ENCODE measurements around the gene RBM4B. TPM values are rescaled to one million over a fixed set of nuclear protein-coding genes. Genes with fewer than 3 reads are reported as not detected.
A peak's percentile ranks its signal among the peaks of the same experiment; 100 is the strongest.

The RBM4B gene
- total and polyA plus RNA-seq, 4 donors: 45.1 to 89.0 (median 65.4) TPM

GRCh38 chr11:66676931-66677598 is 622 bp downstream of the RBM4B start:
- WGBS (ENCODE audit: insufficient coverage): 0% methylated on average over 14 of the region's 27 CpGs
- H3K36me3 ChIP-seq (ENCODE audit: control insufficient read depth, insufficient read depth, low read length): peaks cover 7% of the 10 kb centered on the region

DNA sequence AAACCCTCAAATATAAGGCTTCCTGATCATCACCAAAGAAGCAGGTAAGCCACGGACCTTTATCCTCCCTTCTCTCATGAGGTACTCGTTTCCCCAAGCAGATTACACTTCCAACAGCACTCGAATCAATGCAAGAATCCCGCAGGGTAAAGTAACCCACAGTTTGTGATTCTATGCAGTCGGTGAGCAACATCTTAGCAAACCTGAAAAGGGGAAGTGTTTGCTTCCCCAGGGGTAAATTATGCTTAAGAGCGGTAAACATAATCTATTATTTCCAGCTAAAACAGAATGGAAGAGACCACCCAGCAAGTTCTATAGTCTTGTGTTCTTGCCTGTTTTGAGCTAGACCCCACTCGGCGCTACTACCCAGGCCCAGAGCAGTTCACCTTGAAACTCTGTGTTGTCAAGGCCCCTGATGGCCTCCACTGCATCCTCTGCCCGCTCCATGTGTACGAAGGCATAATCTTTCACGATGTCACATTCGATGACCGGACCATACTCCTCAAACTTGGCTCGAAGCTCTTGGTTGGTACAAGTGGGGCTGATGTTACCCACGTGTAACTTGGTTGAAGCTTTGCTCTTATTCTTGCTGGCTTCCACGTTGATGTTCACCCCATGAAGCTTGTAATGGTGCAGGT is 1.3 kb downstream of the RBM4B start:
- H3K27me3 ChIP-seq (ENCODE audit: control insufficient read depth, insufficient read depth, low read length): no peaks in the 10 kb centered on the region
- DNase-seq (ENCODE audit: low read depth in 4 of 6, low spot score in 6 of 6): peak in 2 of 6 donors; percentile 10 to 32
- peak overlapping the region; percentile 87 for H3K4me3 ChIP-seq (ENCODE audit: low read depth, low read length)
- H3K27ac ChIP-seq (ENCODE audit: low read depth, low read length): no peak overlapping the region
- peaks cover 10% of the 10 kb centered on the region for H3K36me3 ChIP-seq (ENCODE audit: control insufficient read depth, insufficient read depth, low read length)
- no peaks in the 10 kb centered on the region for H3K9me3 ChIP-seq (ENCODE audit: control insufficient read depth, insufficient read depth, low read length)
- H3K4me1 ChIP-seq (ENCODE audit: control insufficient read depth, insufficient read depth, low read length): peaks cover 45% of the 10 kb centered on the region
- 57% methylated on average over 4 of the region's 16 CpGs for WGBS (ENCODE audit: insufficient coverage)

More at GRCh38 chr11:66676931-66677598, 622 bp downstream of the RBM4B start:
- H3K4me3 ChIP-seq (ENCODE audit: low read depth, low read length): peak overlapping the region; percentile 87
- peak in 2 of 6 donors; percentile 9 to 33 for DNase-seq (ENCODE audit: low read depth in 4 of 6, low spot score in 6 of 6)
- peaks cover 39% of the 10 kb centered on the region for H3K4me1 ChIP-seq (ENCODE audit: control insufficient read depth, insufficient read depth, low read length)
- no peaks in the 10 kb centered on the region for H3K9me3 ChIP-seq (ENCODE audit: control insufficient read depth, insufficient read depth, low read length)
- H3K27ac ChIP-seq (ENCODE audit: low read depth, low read length): peak overlapping the region; percentile 97
- no peaks in the 10 kb centered on the region for H3K27me3 ChIP-seq (ENCODE audit: control insufficient read depth, insufficient read depth, low read length)

DNA sequence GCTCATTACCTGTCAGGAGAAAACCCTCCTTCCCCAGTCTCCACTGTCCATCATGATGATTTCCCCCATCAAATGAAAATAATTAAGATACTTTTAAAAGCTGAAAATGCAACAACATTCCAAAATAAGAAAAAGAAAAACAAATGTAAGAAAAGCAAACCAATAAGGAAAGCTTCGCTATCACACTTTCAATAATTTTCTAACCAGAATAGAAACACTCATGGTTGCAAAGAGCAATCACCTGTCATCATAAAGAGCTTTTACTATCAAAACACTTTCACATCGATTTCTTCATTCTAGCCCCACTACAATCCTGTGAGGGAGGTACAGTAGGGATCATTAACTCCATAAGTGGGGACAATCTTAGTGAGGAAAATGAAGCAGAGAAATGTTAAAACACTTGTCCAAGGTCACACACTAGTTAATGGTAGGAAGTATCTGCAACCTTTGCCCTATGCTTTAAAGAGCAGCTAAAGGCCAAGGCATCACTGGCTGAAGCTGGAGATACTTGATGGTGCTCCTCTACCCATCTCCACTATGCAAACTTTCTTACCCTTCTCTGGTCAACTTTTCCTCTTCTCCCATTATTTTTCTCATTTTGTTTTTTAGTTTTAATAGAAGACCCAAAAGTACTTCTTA is 2.6 kb downstream of the RBM4B start:
- Histone ChIP-seq H3K4me1 (ENCODE audit: control insufficient read depth, insufficient read depth, low read length) (peaks cover 45% of the 10 kb centered on the region), H3K9me3 (ENCODE audit: control insufficient read depth, insufficient read depth, low read length) (no peaks in the 10 kb centered on the region), H3K27ac (ENCODE audit: low read depth, low read length) (no peak overlapping the region), H3K27me3 (ENCODE audit: control insufficient read depth, insufficient read depth, low read length) (no peaks in the 10 kb centered on the region), H3K4me3 (ENCODE audit: low read depth, low read length) (no peak overlapping the region), H3K36me3 (ENCODE audit: control insufficient read depth, insufficient read depth, low read length) (peaks cover 10% of the 10 kb centered on the region)
- DNase-seq (ENCODE audit: low read depth in 4 of 6, low spot score in 6 of 6): no peak
- WGBS (ENCODE audit: insufficient coverage): no CpG with 5 or more reads among the region's 2 CpGs

DNA sequence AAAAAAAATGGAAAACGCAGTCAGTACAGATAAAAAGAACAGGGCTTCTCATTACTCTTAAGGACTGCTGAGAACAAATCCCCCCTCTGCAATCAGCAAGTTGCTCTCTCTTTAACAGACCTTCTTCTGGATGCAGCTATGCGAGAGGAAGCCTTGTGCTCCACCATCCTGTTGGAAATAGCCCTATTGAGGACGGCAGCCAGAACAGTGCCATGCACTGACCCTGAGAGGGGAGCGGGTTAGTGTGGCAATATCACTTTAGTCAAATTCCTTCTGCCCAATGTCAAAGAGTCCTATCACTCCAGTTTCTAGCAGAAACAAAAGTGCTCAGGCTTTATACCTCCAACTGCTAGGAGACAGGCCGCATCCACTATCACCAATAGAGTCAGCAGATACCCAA is 6.9 kb downstream of the RBM4B start:
- no peak overlapping the region for H3K27ac ChIP-seq (ENCODE audit: low read depth, low read length)
- H3K36me3 ChIP-seq (ENCODE audit: control insufficient read depth, insufficient read depth, low read length): peaks cover 21% of the 10 kb centered on the region
- no peak overlapping the region for H3K4me3 ChIP-seq (ENCODE audit: low read depth, low read length)
- H3K4me1 ChIP-seq (ENCODE audit: control insufficient read depth, insufficient read depth, low read length): peaks cover 25% of the 10 kb centered on the region
- DNase-seq (ENCODE audit: low read depth in 4 of 6, low spot score in 6 of 6): no peak
- no peaks in the 10 kb centered on the region for H3K27me3 ChIP-seq (ENCODE audit: control insufficient read depth, insufficient read depth, low read length)
- WGBS (ENCODE audit: insufficient coverage): 75% methylated on average over 2 of the region's 5 CpGs
- H3K9me3 ChIP-seq (ENCODE audit: control insufficient read depth, insufficient read depth, low read length): no peaks in the 10 kb centered on the region

GRCh38 chr11:66665369-66665768 is 12.3 kb downstream of the RBM4B start:
- H3K4me3 ChIP-seq (ENCODE audit: low read depth, low read length): no peak overlapping the region
- no peak for DNase-seq (ENCODE audit: low read depth in 4 of 6, low spot score in 6 of 6)
- H3K27ac ChIP-seq (ENCODE audit: low read depth, low read length): no peak overlapping the region
- peaks cover 38% of the 10 kb centered on the region for H3K36me3 ChIP-seq (ENCODE audit: control insufficient read depth, insufficient read depth, low read length)
- WGBS (ENCODE audit: insufficient coverage): no CpG with 5 or more reads among the region's 11 CpGs
- H3K9me3 ChIP-seq (ENCODE audit: control insufficient read depth, insufficient read depth, low read length): no peaks in the 10 kb centered on the region
- H3K4me1 ChIP-seq (ENCODE audit: control insufficient read depth, insufficient read depth, low read length): no peaks in the 10 kb centered on the region
- no peaks in the 10 kb centered on the region for H3K27me3 ChIP-seq (ENCODE audit: control insufficient read depth, insufficient read depth, low read length)

GRCh38 chr11:66663741-66664296 is 13.9 kb downstream of the RBM4B start:
- no peak overlapping the region for H3K4me3 ChIP-seq (ENCODE audit: low read depth, low read length)
- no peaks in the 10 kb centered on the region for H3K4me1 ChIP-seq (ENCODE audit: control insufficient read depth, insufficient read depth, low read length)
- no peak overlapping the region for H3K27ac ChIP-seq (ENCODE audit: low read depth, low read length)
- peaks cover 45% of the 10 kb centered on the region for H3K36me3 ChIP-seq (ENCODE audit: control insufficient read depth, insufficient read depth, low read length)
- H3K27me3 ChIP-seq (ENCODE audit: control insufficient read depth, insufficient read depth, low read length): no peaks in the 10 kb centered on the region
- no CpG with 5 or more reads among the region's 1 CpG for WGBS (ENCODE audit: insufficient coverage)
- no peaks in the 10 kb centered on the region for H3K9me3 ChIP-seq (ENCODE audit: control insufficient read depth, insufficient read depth, low read length)
- no peak for DNase-seq (ENCODE audit: low read depth in 4 of 6, low spot score in 6 of 6)

GRCh38 chr11:66659763-66660162 is 17.9 kb downstream of the RBM4B start:
- DNase-seq (ENCODE audit: low read depth in 4 of 6, low spot score in 6 of 6): no peak
- no peak overlapping the region for H3K4me3 ChIP-seq (ENCODE audit: low read depth, low read length)
- no peaks in the 10 kb centered on the region for H3K9me3 ChIP-seq (ENCODE audit: control insufficient read depth, insufficient read depth, low read length)
- peaks cover 54% of the 10 kb centered on the region for H3K36me3 ChIP-seq (ENCODE audit: control insufficient read depth, insufficient read depth, low read length)
- no peaks in the 10 kb centered on the region for H3K4me1 ChIP-seq (ENCODE audit: control insufficient read depth, insufficient read depth, low read length)
- no peak overlapping the region for H3K27ac ChIP-seq (ENCODE audit: low read depth, low read length)
- 90% methylated on average over 1 of the region's 2 CpGs for WGBS (ENCODE audit: insufficient coverage)
- H3K27me3 ChIP-seq (ENCODE audit: control insufficient read depth, insufficient read depth, low read length): no peaks in the 10 kb centered on the region

- DNase-seq (ENCODE audit: low read depth in 4 of 6, low spot score in 6 of 6): no peak
- H3K27me3 ChIP-seq (ENCODE audit: control insufficient read depth, insufficient read depth, low read length): no peaks in the 10 kb centered on the region
- H3K4me1 ChIP-seq (ENCODE audit: control insufficient read depth, insufficient read depth, low read length): no peaks in the 10 kb centered on the region
- H3K27ac ChIP-seq (ENCODE audit: low read depth, low read length): no peak overlapping the region
- no peak overlapping the region for H3K4me3 ChIP-seq (ENCODE audit: low read depth, low read length)
- no peaks in the 10 kb centered on the region for H3K9me3 ChIP-seq (ENCODE audit: control insufficient read depth, insufficient read depth, low read length)
- 83% methylated on average over 2 of the region's 6 CpGs for WGBS (ENCODE audit: insufficient coverage)
- peaks cover 67% of the 10 kb centered on the region for H3K36me3 ChIP-seq (ENCODE audit: control insufficient read depth, insufficient read depth, low read length)
Observed at GRCh38 chr11:66653123-66653522, 24.6 kb downstream of the RBM4B start.

- Histone ChIP-seq H3K36me3 (ENCODE audit: control insufficient read depth, insufficient read depth, low read length) (peaks cover 67% of the 10 kb centered on the region), H3K4me3 (ENCODE audit: low read depth, low read length) (no peak overlapping the region), H3K9me3 (ENCODE audit: control insufficient read depth, insufficient read depth, low read length) (no peaks in the 10 kb centered on the region), H3K27me3 (ENCODE audit: control insufficient read depth, insufficient read depth, low read length) (no peaks in the 10 kb centered on the region), H3K27ac (ENCODE audit: low read depth, low read length) (no peak overlapping the region), H3K4me1 (ENCODE audit: control insufficient read depth, insufficient read depth, low read length) (no peaks in the 10 kb centered on the region)
- DNase-seq (ENCODE audit: low read depth in 4 of 6, low spot score in 6 of 6): no peak
- 96% methylated on average over 5 of the region's 7 CpGs for WGBS (ENCODE audit: insufficient coverage)
Observed at GRCh38 chr11:66652651-66653050, 25.0 kb downstream of the RBM4B start.

Data from spinal cord (tissue), 10 donors.